Prostate gland (tissue), 2 donors: ENCODE data around the gene PRDM16.

ENCODE experiments used
- POLR2A ChIP-seq: fragments of 450-650 bp; IDR thresholded peaks from one replicate; pipeline ENCODE4 v1.6.1; 2016; ENCODE audit warnings: antibody characterized with exemption, mild to moderate bottlenecking
- POLR2AphosphoS5 ChIP-seq: sonication (generic); formaldehyde crosslinking; IDR thresholded peaks from one replicate; pipeline ENCODE4 v1.6.1; 2017; ENCODE audit warnings: antibody characterized with exemption
- TF ChIP-seq, protein P1 (sequence below), 4 experiments: fragments of 200-600 bp in 2 of 4; fragments of 450-650 bp in 2 of 4; sonication (generic) in 2 of 4; IDR thresholded peaks; 1 replicate in 3 of 4; 2 replicates in 1 of 4; pipeline ENCODE4 v1.5.1; 2016 to 2019; ENCODE audit warnings: antibody characterized with exemption in 4 of 4, mild to moderate bottlenecking in 2 of 4, moderate library complexity in 2 of 4

DNA sequence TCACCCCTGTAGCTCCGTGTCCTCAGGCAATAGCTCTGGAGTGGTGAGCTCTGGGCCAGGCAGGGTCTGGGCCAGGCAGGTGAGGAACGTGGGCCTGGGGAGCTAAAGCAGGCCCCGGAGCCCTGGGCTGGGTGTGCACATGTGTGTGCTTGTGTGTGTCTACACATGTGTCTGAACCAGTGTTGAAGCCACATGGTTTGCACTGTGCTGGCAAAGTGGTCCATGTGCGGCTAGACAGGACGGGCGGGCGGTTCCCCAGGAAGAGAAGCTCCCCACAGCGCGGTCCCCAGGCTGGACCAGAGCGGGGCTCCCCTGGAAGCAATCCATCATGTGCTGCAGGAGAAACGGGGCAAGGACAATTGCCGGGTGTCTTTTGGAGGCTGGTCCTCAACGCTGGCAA is 84.2 kb downstream of the PRDM16 start:
- TF ChIP-seq, protein P1, sequence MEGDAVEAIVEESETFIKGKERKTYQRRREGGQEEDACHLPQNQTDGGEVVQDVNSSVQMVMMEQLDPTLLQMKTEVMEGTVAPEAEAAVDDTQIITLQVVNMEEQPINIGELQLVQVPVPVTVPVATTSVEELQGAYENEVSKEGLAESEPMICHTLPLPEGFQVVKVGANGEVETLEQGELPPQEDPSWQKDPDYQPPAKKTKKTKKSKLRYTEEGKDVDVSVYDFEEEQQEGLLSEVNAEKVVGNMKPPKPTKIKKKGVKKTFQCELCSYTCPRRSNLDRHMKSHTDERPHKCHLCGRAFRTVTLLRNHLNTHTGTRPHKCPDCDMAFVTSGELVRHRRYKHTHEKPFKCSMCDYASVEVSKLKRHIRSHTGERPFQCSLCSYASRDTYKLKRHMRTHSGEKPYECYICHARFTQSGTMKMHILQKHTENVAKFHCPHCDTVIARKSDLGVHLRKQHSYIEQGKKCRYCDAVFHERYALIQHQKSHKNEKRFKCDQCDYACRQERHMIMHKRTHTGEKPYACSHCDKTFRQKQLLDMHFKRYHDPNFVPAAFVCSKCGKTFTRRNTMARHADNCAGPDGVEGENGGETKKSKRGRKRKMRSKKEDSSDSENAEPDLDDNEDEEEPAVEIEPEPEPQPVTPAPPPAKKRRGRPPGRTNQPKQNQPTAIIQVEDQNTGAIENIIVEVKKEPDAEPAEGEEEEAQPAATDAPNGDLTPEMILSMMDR (IDR thresholded peaks at IDR 0.05), result no peak
- TF ChIP-seq POLR2A (no peak), POLR2AphosphoS5 (no peak)
